ENCODE results near the gene AK8. TPM values are rescaled to one million over a fixed set of nuclear protein-coding genes. Genes with fewer than 3 reads are reported as not detected.

Gene AK8
- polyA plus RNA-seq, 1 of the 3 experiments (the other 2 are of a cell fraction), result 0.77 TPM

- TF ChIP-seq FOXM1 (IDR thresholded peaks at IDR 0.05; ENCODE audit: low read depth) (no peak), TEAD4 (IDR thresholded peaks at IDR 0.05; ENCODE audit: borderline replicate concordance, insufficient read depth) (no peak), TAF1 (IDR thresholded peaks at IDR 0.05; ENCODE audit: borderline replicate concordance, low read depth, low read length) (no peak), SMC3 (IDR thresholded peaks at IDR 0.05; ENCODE audit: low read depth, low read length) (no peak), GABPA (IDR thresholded peaks at IDR 0.05; ENCODE audit: low read depth) (no peak), CHD2 (IDR thresholded peaks at IDR 0.05; ENCODE audit: low read length, partially characterized antibody) (no peak), ZBTB33 (IDR thresholded peaks at IDR 0.05; ENCODE audit: borderline replicate concordance, low read depth) (no peak), YY1 (IDR thresholded peaks at IDR 0.05; ENCODE audit: low read depth) (no peak)
Observed at GRCh38 chr9:132825430-132825829, 52.7 kb downstream of the AK8 start (continued).

- ChIA-PET POLR2A (no interaction called here), CTCF (interaction anchor here (0.9 to 1.1 kb wide), 2 partner anchors 10 to 32 kb away, joined by 3 read pairs; no protein-coding TSS in a partner anchor)
- Histone ChIP-seq H3K27ac (ENCODE audit: low read depth in 2 of 2, low read length in 1 of 2) (no peak overlapping the region), H3K9me3 (no peaks in the 10 kb centered on the region), H3K36me3 (replicated peaks in 1 of 2; ENCODE audit: control insufficient read depth in 1 of 2, insufficient read depth in 2 of 2, low read length in 1 of 2) (no peaks in the 10 kb centered on the region), H3K79me2 (ENCODE audit: insufficient read depth) (no peaks in the 10 kb centered on the region), H3K4me1 (ENCODE audit: control insufficient read depth in 1 of 2, insufficient read depth in 2 of 2, low read depth in 1 of 2, low read length in 1 of 2) (peaks cover 0 to 9% of the 10 kb centered on the region in 2 experiments; a peak in 2 of 4 replicates), H3K9me2 (no peaks in the 10 kb centered on the region), H3K4me3 (ENCODE audit: low read depth in 2 of 2, low read length in 1 of 2) (no peak overlapping the region), H4K20me1 (ENCODE audit: insufficient read depth) (no peaks in the 10 kb centered on the region), H3K27me3 (ENCODE audit: insufficient read depth) (no peaks in the 10 kb centered on the region), H3K4me2 (no peak overlapping the region), H3F3A (replicated peaks; ENCODE audit: insufficient read depth) (no peaks in the 10 kb centered on the region), H3K9ac (no peak overlapping the region), H2AFZ (ENCODE audit: low read depth) (no peak overlapping the region)
- TF ChIP-seq TAF1 (IDR thresholded peaks at IDR 0.05; ENCODE audit: borderline replicate concordance, low read depth, low read length) (no peak), JUND (IDR thresholded peaks at IDR 0.05) (no peak), CTCF (IDR thresholded peaks at IDR 0.05) (no peak), FOXJ3 (CRISPR knock-in tag; IDR thresholded peaks at IDR 0.05) (no peak), PBX3 (IDR thresholded peaks at IDR 0.05) (no peak), RXRA (IDR thresholded peaks at IDR 0.05; ENCODE audit: borderline replicate concordance, low read depth) (no peak), IRF3 (IDR thresholded peaks at IDR 0.05; ENCODE audit: low read depth, low read length) (no peak), FOXM1 (IDR thresholded peaks at IDR 0.05; ENCODE audit: low read depth) (no peak), GATA2 (CRISPR knock-in tag; IDR thresholded peaks at IDR 0.05) (no peak), CHD2 (IDR thresholded peaks at IDR 0.05; ENCODE audit: low read length, partially characterized antibody) (no peak), MEF2A (IDR thresholded peaks at IDR 0.05; ENCODE audit: borderline replicate concordance, low read depth) (no peak)
- DNase-seq, result no peak
- 59% methylated on average over 2 of the region's 2 CpGs for WGBS (ENCODE audit: low lambda C conversion rate)
Observed at GRCh38 chr9:132824951-132825350, 53.1 kb downstream of the AK8 start.
